Adipose tissue (tissue), 3 donors: Measurements from ENCODE around the gene ZNF217. TPM values are rescaled to one million over a fixed set of nuclear protein-coding genes. Genes with fewer than 3 reads are reported as not detected.
"Not testable (repeated sequence)": the region's sequence is repeated elsewhere in the genome, so short reads cannot be mapped to it uniquely, and the experiment has no call there.

Experiments
- H3K27ac ChIP-seq: one replicate; pipeline ENCODE4 v1.5.1; 2013; ENCODE audit warnings: low read depth, low read length
- WGBS, 3 donors: extraction: QIAGEN DNeasy Blood & Tissue Kit; methylation state at CpG; one replicate each; pipeline ENCODE4 v1.1.7; 2013; 5-methylcytosine and 5-hydroxymethylcytosine counted together
- polyA plus RNA-seq, 3 donors: library from polyadenylated mRNA; stranded (reverse); fragments of 200-250 nt; gene quantifications; one replicate each; pipeline ENCODE4 v1.2.3, GENCODE V29; 2013
- donor health status: healthy with polysubstance abuse.
- donor health status: Bipolar disorder and iron deficiency.
- donor health status: healthy.

Gene ZNF217
- polyA plus RNA-seq, 3 donors: 5.7 to 17.0 (median 8.4) TPM

DNA sequence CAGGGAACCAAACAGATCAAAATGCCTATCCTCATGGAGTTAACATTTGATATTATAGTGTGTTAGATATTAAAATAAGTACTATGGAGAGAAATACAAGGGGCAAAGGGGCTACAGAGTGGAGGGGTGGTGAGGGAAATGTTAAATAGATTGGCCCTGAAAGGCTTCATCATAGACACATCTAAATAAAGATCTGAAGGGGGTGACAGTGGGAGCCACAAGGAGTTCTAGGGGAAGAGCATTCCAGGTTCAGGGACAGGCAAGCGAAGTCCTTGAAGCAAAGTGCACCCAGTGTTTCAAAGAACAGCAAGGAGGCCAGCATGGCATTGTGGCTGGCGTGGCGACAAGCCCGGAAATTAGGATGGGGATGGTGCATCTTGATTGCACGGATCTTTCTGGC is 11.2 kb upstream of the ZNF217 start:
- 95 to 100% (median 98%) methylated on average over 1 to 4 of the region's 5 CpGs for WGBS, 3 donors
- not testable (repeated sequence) for H3K27ac ChIP-seq

- WGBS, 3 donors: 94 to 100% (median 99%) methylated on average over 1 of the region's 1 CpG
- H3K27ac ChIP-seq: no peak overlapping the region
Measured at GRCh38 chr20:53602661-53603060, 9.0 kb upstream of the ZNF217 start.

- 91 to 96% (median 95%) methylated on average over 13 of the region's 13 CpGs for WGBS, 3 donors
- no peak overlapping the region for H3K27ac ChIP-seq
Measured at GRCh38 chr20:53599910-53600632, 6.4 kb upstream of the ZNF217 start.

DNA sequence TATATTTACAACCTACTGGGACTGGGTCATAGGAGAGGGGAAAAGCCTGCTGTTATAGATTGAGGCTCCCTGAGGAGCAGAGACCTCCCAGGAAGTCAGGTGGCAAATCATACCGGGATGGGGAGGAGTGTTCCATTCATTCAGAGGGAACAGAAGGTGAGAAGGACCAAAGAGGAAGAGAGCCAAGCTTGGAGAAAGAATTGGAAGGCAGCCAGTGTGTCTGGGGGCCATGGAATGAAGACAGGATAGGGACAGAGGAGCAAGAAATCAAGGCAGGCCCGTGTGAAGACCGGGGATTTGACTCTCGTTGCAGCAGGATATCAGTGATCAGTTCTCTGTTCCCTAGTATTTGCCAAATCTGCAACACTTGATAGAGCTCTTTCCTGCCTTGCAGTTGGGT is 5.7 kb upstream of the ZNF217 start:
- no peak overlapping the region for H3K27ac ChIP-seq
- 59 to 63% (median 61%) methylated on average over 4 of the region's 4 CpGs for WGBS, 3 donors

DNA sequence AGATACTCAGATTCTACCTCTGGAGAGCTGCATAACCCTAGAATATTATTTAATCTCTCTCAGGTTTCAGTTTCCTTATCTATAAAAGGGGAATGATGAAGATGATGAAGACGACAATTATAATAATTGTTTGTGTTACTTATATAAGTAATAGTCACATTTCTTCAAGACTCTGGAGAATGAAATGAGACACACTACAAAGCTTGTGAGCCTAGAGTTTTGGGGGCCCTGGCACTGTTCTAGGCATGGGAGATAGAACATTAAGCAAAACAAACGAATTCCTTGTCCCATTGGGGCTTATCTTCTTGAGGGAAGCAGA is 5.4 kb upstream of the ZNF217 start:
- WGBS, 3 donors: 69 to 79% (median 71%) methylated on average over 2 of the region's 2 CpGs
- no peak overlapping the region for H3K27ac ChIP-seq

GRCh38 chr20:53598140-53599043 is 4.8 kb upstream of the ZNF217 start:
- WGBS, 3 donors: 86 to 96% (median 88%) methylated on average over 9 of the region's 9 CpGs
- H3K27ac ChIP-seq: no peak overlapping the region

DNA sequence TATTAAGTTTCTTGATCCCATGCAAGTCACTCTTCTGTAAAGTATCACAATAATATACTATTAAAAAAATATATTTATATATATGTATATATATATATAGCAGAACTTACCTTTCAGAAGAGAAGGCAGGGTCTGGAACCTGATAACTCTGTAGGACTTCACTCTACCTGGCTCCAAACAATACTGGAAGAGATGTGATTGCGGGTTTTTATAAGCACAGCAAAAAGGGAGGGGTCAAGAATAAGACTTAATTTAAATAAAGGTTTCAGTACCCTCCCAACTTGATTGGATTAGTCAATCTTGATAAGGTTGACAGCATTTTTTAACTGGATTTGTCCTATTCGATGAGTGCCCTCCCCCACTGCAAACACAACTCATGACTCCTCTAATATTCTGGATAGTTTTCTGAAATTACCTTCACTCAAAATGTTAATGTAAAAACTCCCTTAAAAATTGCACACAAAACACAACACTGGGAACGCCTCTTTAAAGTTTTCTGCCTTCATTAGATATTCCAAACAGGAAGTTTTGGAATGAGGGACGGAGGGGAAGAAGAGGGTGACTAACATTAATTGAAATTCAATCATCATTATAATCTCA is 4.0 kb upstream of the ZNF217 start:
- no peak overlapping the region for H3K27ac ChIP-seq
- WGBS, 3 donors: 63 to 79% (median 69%) methylated on average over 4 of the region's 4 CpGs

DNA sequence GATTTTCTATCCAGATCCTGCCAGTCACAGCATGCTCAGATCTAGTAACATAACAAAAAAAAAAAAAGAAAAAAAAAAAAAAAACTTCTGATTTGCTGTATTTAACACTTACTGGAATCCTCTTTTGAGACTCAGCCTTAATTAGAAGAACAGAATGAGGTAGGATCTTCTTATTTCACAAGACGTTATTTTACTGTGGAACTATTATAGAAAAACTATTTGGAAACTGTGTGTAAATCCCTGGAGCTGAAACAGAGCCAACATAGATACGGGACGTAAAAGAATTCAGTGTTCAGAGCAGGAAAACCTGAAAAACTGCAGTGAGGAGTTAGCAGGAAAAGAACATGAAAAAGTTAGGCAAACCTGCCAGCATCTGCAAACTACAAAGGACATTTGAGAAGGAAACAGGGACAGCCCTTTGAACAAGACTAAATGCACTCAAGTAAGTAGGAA is 3.4 kb upstream of the ZNF217 start:
- no peak overlapping the region for H3K27ac ChIP-seq
- whole genome bisulfite sequencing, 3 donors: 11 to 26% (median 22%) methylated on average over 3 of the region's 3 CpGs

DNA sequence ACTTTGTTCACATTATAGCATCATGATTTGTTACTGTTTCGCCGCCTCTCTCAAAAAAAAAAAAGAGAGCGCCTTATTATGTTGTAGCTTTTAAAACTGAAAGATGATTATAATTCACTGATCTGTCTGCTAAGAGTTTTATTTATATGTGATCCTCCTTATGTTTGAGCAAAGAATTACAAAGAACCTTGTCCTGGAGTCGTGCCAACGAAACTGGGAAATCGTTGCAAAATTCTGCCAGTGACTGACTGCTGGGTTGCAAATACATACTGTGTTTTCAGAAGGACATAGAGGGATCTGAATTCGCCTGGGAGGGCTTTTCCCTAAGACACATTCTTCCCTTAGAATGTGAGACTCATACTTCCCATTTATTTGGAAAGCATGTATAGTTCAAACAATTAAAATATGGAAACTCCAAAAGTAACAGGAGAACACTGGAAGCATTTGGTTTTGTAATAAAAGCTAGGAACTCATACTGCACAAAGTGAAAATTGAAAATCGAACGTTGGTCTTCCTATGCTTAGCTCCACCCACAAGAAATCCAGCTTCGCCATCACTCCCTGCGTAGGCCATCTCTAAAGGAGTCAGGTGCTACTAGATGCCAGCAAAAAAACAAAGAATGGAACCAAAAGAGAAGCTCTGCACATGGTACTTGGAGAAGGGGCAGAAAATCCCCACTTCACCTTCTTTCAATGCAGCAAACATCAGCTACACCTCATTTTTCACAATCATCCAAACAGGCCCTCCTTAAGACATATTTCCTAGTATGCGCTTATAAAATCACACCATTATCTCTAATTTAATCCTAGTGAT is 2.8 kb upstream of the ZNF217 start:
- WGBS, 3 donors: 21 to 26% (median 24%) methylated on average over 12 of the region's 12 CpGs
- not testable (repeated sequence) for H3K27ac ChIP-seq

DNA sequence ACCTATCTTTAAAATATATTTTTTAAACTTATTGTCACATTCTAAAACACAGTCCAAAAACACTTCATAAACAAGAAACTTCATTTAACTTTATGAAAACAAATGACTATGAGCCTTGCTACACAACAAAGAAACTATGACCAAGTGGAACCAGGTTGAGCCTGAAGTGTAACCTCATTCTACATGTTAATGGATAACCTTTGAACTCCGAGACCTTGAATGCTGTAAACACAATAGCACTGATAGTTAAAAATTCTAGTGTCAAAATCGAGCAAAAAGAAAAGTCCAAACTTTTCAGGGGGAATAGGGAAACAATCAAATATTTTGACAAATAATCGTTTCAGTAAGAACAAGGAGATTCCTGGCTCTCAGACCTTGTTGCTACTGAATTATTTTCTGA is 2.1 kb upstream of the ZNF217 start:
- 31 to 37% (median 32%) methylated on average over 2 to 3 of the region's 3 CpGs for WGBS, 3 donors
- not testable (repeated sequence) for H3K27ac ChIP-seq

DNA sequence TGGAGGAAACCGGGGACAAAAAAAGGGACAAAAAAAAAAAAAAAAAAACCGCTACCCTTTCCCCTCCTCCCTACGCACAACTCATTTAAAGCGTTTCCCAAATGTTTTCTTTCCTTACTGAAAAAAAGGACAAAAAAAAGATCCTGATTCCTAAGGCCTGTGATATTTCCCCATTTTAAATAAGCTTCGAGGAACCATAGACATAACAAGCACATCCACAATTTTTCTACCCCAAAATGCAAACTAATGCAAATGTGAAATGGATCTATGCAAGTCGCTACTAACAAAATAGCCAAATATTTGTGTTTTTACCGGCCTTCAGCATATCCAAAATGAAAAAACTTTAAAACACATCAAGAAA is 1.4 kb upstream of the ZNF217 start:
- 3 to 12% (median 9%) methylated on average over 7 of the region's 7 CpGs for WGBS, 3 donors
- no peak overlapping the region for H3K27ac ChIP-seq

- H3K27ac ChIP-seq: peak overlapping the region; percentile 98
- 0 to 3% (median 1%) methylated on average over 47 to 110 of the region's 110 CpGs for WGBS, 3 donors
Measured at GRCh38 chr20:53594068-53595017, 704 bp upstream of the ZNF217 start.

DNA sequence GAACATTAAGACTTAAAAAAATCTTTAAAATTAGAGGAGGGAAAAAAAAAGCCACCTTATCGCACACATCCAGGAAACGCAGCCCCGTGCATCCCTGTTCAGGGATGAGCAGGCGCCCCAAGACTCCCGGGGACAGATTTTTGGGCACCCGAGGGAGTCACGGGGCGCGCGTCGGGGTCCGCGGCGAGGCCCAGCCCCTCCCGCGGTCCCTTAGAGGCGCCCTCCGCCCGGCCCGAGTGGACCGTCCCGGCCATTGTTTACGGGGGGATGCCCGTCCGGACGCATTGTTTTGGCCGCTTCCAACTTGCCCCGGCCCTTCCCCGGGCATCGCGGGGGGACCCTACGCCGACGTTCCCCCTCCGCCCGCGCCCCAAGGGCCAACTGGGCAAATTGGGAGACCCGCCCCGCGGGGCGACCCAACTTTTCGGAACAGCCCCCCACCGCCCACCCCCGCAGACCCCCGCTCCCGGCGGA is 610 bp downstream of the ZNF217 start:
- peak overlapping the region; percentile 98 for H3K27ac ChIP-seq
- WGBS, 3 donors: 0% methylated on average over 42 to 47 of the region's 47 CpGs

- 0 to 1% (median 1%) methylated on average over 27 of the region's 27 CpGs for WGBS, 3 donors
- peak overlapping the region; percentile 68 for H3K27ac ChIP-seq
Measured at GRCh38 chr20:53592454-53592991, 1.1 kb downstream of the ZNF217 start.

GRCh38 chr20:53591941-53592441 is 1.6 kb downstream of the ZNF217 start:
- WGBS, 3 donors: 9 to 12% (median 11%) methylated on average over 9 of the region's 9 CpGs
- peak overlapping the region; percentile 68 for H3K27ac ChIP-seq

- 6 to 12% (median 9%) methylated on average over 4 of the region's 4 CpGs for WGBS, 3 donors
Measured at GRCh38 chr20:53591206-53591741, 2.4 kb downstream of the ZNF217 start.

DNA sequence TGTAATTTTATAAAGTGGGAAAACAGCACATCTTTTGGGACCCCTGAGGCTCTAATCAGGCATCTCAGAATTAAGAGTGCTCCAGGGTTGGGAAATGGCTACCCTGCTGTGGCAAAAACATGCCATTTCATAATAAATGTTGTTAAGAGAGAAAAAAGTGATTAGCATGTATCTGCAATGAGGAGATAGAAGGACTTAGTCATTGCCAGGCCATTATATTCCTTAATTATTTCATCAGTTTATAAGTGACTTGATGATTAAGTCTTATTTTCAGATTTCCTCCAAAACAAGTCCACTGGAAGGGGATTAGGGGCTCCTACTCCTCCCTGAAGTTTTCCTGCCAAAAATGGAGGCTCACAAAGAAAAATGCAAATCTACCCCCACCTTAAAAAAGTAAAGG is 3.0 kb downstream of the ZNF217 start:
- peak overlapping the region; percentile 1 for H3K27ac ChIP-seq

More at GRCh38 chr20:53591206-53591741, 2.4 kb downstream of the ZNF217 start:
- not testable (repeated sequence) for H3K27ac ChIP-seq
